MG63 (cell line): Measurements from ENCODE around the gene RFNG. TPM values are rescaled to one million over a fixed set of nuclear protein-coding genes. Genes with fewer than 3 reads are reported as not detected.

ENCODE experiments used
- DNase-seq: peaks from one replicate; pipeline ENCODE4 v3.0.0-alpha.2; 2020
- H3K27me3 ChIP-seq: fragments of 250-450 bp; sonication (Bioruptor Pico); 2 replicates; pipeline ENCODE4 v1.5.1; 2020; ENCODE audit warnings: mild to moderate bottlenecking, moderate library complexity
- H3K36me3 ChIP-seq: fragments of 250-450 bp; sonication (Bioruptor Pico); 2 replicates; pipeline ENCODE4 v1.5.1; 2020; ENCODE audit warnings: mild to moderate bottlenecking, moderate library complexity
- H3K4me3 ChIP-seq: fragments of 250-450 bp; sonication (Bioruptor Pico); 2 replicates; pipeline ENCODE4 v1.5.1; 2020; ENCODE audit warnings: mild to moderate bottlenecking, moderate library complexity
- H3K9me3 ChIP-seq: fragments of 250-450 bp; sonication (Bioruptor Pico); 2 replicates; pipeline ENCODE4 v1.5.1; 2020; ENCODE audit warnings: mild to moderate bottlenecking, moderate library complexity
- total RNA-seq: library from RNA; depleted of rRNA; stranded (reverse); fragments of >200 nt; shearing (Covaris generic); gene quantifications from 2 replicates; pipeline ENCODE4 v1.2.3, GENCODE V29; 2014; ENCODE audit warnings: low replicate concordance

The RFNG gene
- total RNA-seq, 1 experiment from 2014 or later = 41.2 TPM

GRCh38 chr17:82018989-82019689, 32.5 kb downstream of the RFNG start:
- peaks cover 21% of the 10 kb centered on the region for H3K36me3 ChIP-seq
- H3K9me3 ChIP-seq = no peaks in the 10 kb centered on the region
- no peaks in the 10 kb centered on the region for H3K27me3 ChIP-seq
- DNase-seq = no peak
- H3K4me3 ChIP-seq = no peak overlapping the region

- Histone ChIP-seq H3K27me3 (no peaks in the 10 kb centered on the region), H3K9me3 (no peaks in the 10 kb centered on the region), H3K4me3 (no peak overlapping the region), H3K36me3 (peaks cover 21% of the 10 kb centered on the region)
- DNase-seq = no peak
These were observed 33.2 kb downstream of the RFNG start for GRCh38 chr17:82018152-82018988.

GRCh38 chr17:82017612-82018151, 33.9 kb downstream of the RFNG start:
- H3K27me3 ChIP-seq = no peaks in the 10 kb centered on the region
- DNase-seq = no peak
- H3K9me3 ChIP-seq = no peaks in the 10 kb centered on the region
- H3K4me3 ChIP-seq = no peak overlapping the region
- H3K36me3 ChIP-seq = peaks cover 21% of the 10 kb centered on the region

GRCh38 chr17:82016875-82017459, 34.6 kb downstream of the RFNG start:
- Histone ChIP-seq H3K27me3 (no peaks in the 10 kb centered on the region), H3K4me3 (no peak overlapping the region), H3K36me3 (peaks cover 21% of the 10 kb centered on the region), H3K9me3 (no peaks in the 10 kb centered on the region)
- DNase-seq = no peak

GRCh38 chr17:82016061-82016874, 35.3 kb downstream of the RFNG start:
- no peak overlapping the region for H3K4me3 ChIP-seq
- peaks cover 21% of the 10 kb centered on the region for H3K36me3 ChIP-seq
- DNase-seq = no peak
- no peaks in the 10 kb centered on the region for H3K9me3 ChIP-seq
- no peaks in the 10 kb centered on the region for H3K27me3 ChIP-seq

GRCh38 chr17:82015311-82015971, 36.2 kb downstream of the RFNG start:
- DNase-seq = no peak
- Histone ChIP-seq H3K4me3 (no peak overlapping the region), H3K36me3 (peaks cover 21% of the 10 kb centered on the region), H3K9me3 (no peaks in the 10 kb centered on the region), H3K27me3 (no peaks in the 10 kb centered on the region)

GRCh38 chr17:82014971-82015310, 36.7 kb downstream of the RFNG start:
- Histone ChIP-seq H3K4me3 (no peak overlapping the region), H3K9me3 (no peaks in the 10 kb centered on the region), H3K27me3 (no peaks in the 10 kb centered on the region), H3K36me3 (peaks cover 19% of the 10 kb centered on the region)
- no peak for DNase-seq

- Histone ChIP-seq H3K9me3 (no peaks in the 10 kb centered on the region), H3K36me3 (peaks cover 16% of the 10 kb centered on the region)
- DNase-seq = no peak
These were observed 37.2 kb downstream of the RFNG start for GRCh38 chr17:82014432-82014831.

GRCh38 chr17:82013772-82014321, 37.8 kb downstream of the RFNG start:
- Histone ChIP-seq H3K36me3 (peaks cover 12% of the 10 kb centered on the region), H3K27me3 (no peaks in the 10 kb centered on the region), H3K4me3 (no peak overlapping the region), H3K9me3 (no peaks in the 10 kb centered on the region)
- DNase-seq = no peak

More at GRCh38 chr17:82014432-82014831, 37.2 kb downstream of the RFNG start:
- H3K27me3 ChIP-seq = no peaks in the 10 kb centered on the region
- H3K4me3 ChIP-seq = no peak overlapping the region

GRCh38 chr17:82013341-82013740, 38.3 kb downstream of the RFNG start:
- Histone ChIP-seq H3K9me3 (no peaks in the 10 kb centered on the region), H3K36me3 (peaks cover 7% of the 10 kb centered on the region), H3K4me3 (no peak overlapping the region), H3K27me3 (no peaks in the 10 kb centered on the region)
- no peak for DNase-seq

GRCh38 chr17:82012640-82013295, 38.8 kb downstream of the RFNG start:
- Histone ChIP-seq H3K9me3 (no peaks in the 10 kb centered on the region), H3K36me3 (peaks cover 3% of the 10 kb centered on the region), H3K4me3 (no peak overlapping the region), H3K27me3 (no peaks in the 10 kb centered on the region)
- DNase-seq = no peak

- Histone ChIP-seq H3K4me3 (no peak overlapping the region), H3K9me3 (no peaks in the 10 kb centered on the region), H3K36me3 (peaks cover under 1% of the 10 kb centered on the region; the same call in 1 of the 2 replicates), H3K27me3 (no peaks in the 10 kb centered on the region)
- DNase-seq = no peak
These were observed 39.4 kb downstream of the RFNG start for GRCh38 chr17:82012261-82012639.

GRCh38 chr17:82011617-82012187, 39.9 kb downstream of the RFNG start:
- Histone ChIP-seq H3K4me3 (no peak overlapping the region), H3K9me3 (no peaks in the 10 kb centered on the region), H3K27me3 (no peaks in the 10 kb centered on the region), H3K36me3 (peaks cover 6% of the 10 kb centered on the region)
- DNase-seq = no peak

GRCh38 chr17:82010575-82011525, 40.8 kb downstream of the RFNG start:
- no peak for DNase-seq
- no peaks in the 10 kb centered on the region for H3K9me3 ChIP-seq
- peaks cover 6% of the 10 kb centered on the region for H3K36me3 ChIP-seq
- H3K27me3 ChIP-seq = no peaks in the 10 kb centered on the region
- no peak overlapping the region for H3K4me3 ChIP-seq
